ENCODE measurements around the gene LAMC3. TPM values are rescaled to one million over a fixed set of nuclear protein-coding genes. Genes with fewer than 3 reads are reported as not detected.

Gene LAMC3
- total RNA-seq, 1 experiment from 2014 or later: not detected

GRCh38 chr9:131072871-131073237, 63.9 kb downstream of the LAMC3 start:
- Histone ChIP-seq H3K27me3 (replicated peaks) (0 out of 2 replicates have a peak, but pooled peaks cover 3% of the 10 kb centered on the region), H3K4me1 (replicated peaks) (no peaks in the 10 kb centered on the region), H3K9me3 (replicated peaks) (no peaks in the 10 kb centered on the region)

GRCh38 chr9:131076347-131077195, 67.6 kb downstream of the LAMC3 start:
- no peaks in the 10 kb centered on the region for H3K9me3 ChIP-seq (replicated peaks)
- H3K4me3 ChIP-seq: no peak overlapping the region
- H3K36me3 ChIP-seq: no peaks in the 10 kb centered on the region
- no peak for DNase-seq (ENCODE audit: low read depth in 1 of 2, low spot score in 2 of 2)
- H3K27ac ChIP-seq: no peak overlapping the region
- no peaks in the 10 kb centered on the region for H3K4me1 ChIP-seq (replicated peaks)
- H3K27me3 ChIP-seq (replicated peaks): 0 out of 2 replicates have a peak, but pooled peaks cover 12% of the 10 kb centered on the region

More at GRCh38 chr9:131072871-131073237, 63.9 kb downstream of the LAMC3 start:
- Histone ChIP-seq H3K27ac (no peak overlapping the region), H3K4me3 (no peak overlapping the region), H3K36me3 (no peaks in the 10 kb centered on the region)
- DNase-seq (ENCODE audit: low read depth in 1 of 2, low spot score in 2 of 2): no peak

GRCh38 chr9:131078427-131079366, 69.7 kb downstream of the LAMC3 start:
- H3K27ac ChIP-seq: no peak overlapping the region
- DNase-seq (ENCODE audit: low read depth in 1 of 2, low spot score in 2 of 2): no peak
- no peaks in the 10 kb centered on the region for H3K9me3 ChIP-seq (replicated peaks)
- H3K4me3 ChIP-seq: no peak overlapping the region
- no peaks in the 10 kb centered on the region for H3K4me1 ChIP-seq (replicated peaks)
- H3K36me3 ChIP-seq: no peaks in the 10 kb centered on the region
- H3K27me3 ChIP-seq (replicated peaks): peaks cover 21% of the 10 kb centered on the region; the same call in 1 of the 2 replicates

GRCh38 chr9:131080589-131080988, 71.6 kb downstream of the LAMC3 start:
- Histone ChIP-seq H3K36me3 (no peaks in the 10 kb centered on the region), H3K27ac (no peak overlapping the region), H3K27me3 (replicated peaks) (peaks cover 24% of the 10 kb centered on the region), H3K9me3 (replicated peaks) (no peaks in the 10 kb centered on the region), H3K4me3 (no peak overlapping the region), H3K4me1 (replicated peaks) (no peaks in the 10 kb centered on the region)
- no peak for DNase-seq (ENCODE audit: low read depth in 1 of 2, low spot score in 2 of 2)

- H3K4me3 ChIP-seq: no peak overlapping the region
- no peaks in the 10 kb centered on the region for H3K4me1 ChIP-seq (replicated peaks)
- H3K9me3 ChIP-seq (replicated peaks): no peaks in the 10 kb centered on the region
- no peak for DNase-seq (ENCODE audit: low read depth in 1 of 2, low spot score in 2 of 2)
- H3K36me3 ChIP-seq: no peaks in the 10 kb centered on the region
- H3K27ac ChIP-seq: no peak overlapping the region
- H3K27me3 ChIP-seq (replicated peaks): peaks cover 26% of the 10 kb centered on the region
These were observed 72.9 kb downstream of the LAMC3 start for GRCh38 chr9:131081868-131082267.

GRCh38 chr9:131082774-131083512, 74.0 kb downstream of the LAMC3 start:
- Histone ChIP-seq H3K4me3 (no peak overlapping the region), H3K4me1 (replicated peaks) (no peaks in the 10 kb centered on the region), H3K9me3 (replicated peaks) (no peaks in the 10 kb centered on the region), H3K36me3 (no peaks in the 10 kb centered on the region), H3K27me3 (replicated peaks) (peaks cover 26% of the 10 kb centered on the region), H3K27ac (no peak overlapping the region)
- DNase-seq (ENCODE audit: low read depth in 1 of 2, low spot score in 2 of 2): no peak

GRCh38 chr9:131084661-131085369, 75.8 kb downstream of the LAMC3 start:
- no peak overlapping the region for H3K4me3 ChIP-seq
- H3K27me3 ChIP-seq (replicated peaks): peaks cover 19% of the 10 kb centered on the region
- DNase-seq (ENCODE audit: low read depth in 1 of 2, low spot score in 2 of 2): no peak
- H3K4me1 ChIP-seq (replicated peaks): no peaks in the 10 kb centered on the region
- H3K27ac ChIP-seq: no peak overlapping the region
- H3K9me3 ChIP-seq (replicated peaks): no peaks in the 10 kb centered on the region
- no peaks in the 10 kb centered on the region for H3K36me3 ChIP-seq

GRCh38 chr9:131085370-131086122, 76.6 kb downstream of the LAMC3 start:
- no peaks in the 10 kb centered on the region for H3K9me3 ChIP-seq (replicated peaks)
- peaks cover 17% of the 10 kb centered on the region for H3K27me3 ChIP-seq (replicated peaks)
- no peaks in the 10 kb centered on the region for H3K4me1 ChIP-seq (replicated peaks)
- H3K36me3 ChIP-seq: no peaks in the 10 kb centered on the region
- H3K4me3 ChIP-seq: no peak overlapping the region
- DNase-seq (ENCODE audit: low read depth in 1 of 2, low spot score in 2 of 2): no peak
- no peak overlapping the region for H3K27ac ChIP-seq

GRCh38 chr9:131087354-131087893, 78.5 kb downstream of the LAMC3 start:
- Histone ChIP-seq H3K4me3 (no peak overlapping the region), H3K36me3 (no peaks in the 10 kb centered on the region), H3K4me1 (replicated peaks) (no peaks in the 10 kb centered on the region), H3K27ac (no peak overlapping the region), H3K27me3 (replicated peaks) (peaks cover 17% of the 10 kb centered on the region), H3K9me3 (replicated peaks) (no peaks in the 10 kb centered on the region)
- DNase-seq (ENCODE audit: low read depth in 1 of 2, low spot score in 2 of 2): no peak

- no peak for DNase-seq (ENCODE audit: low read depth in 1 of 2, low spot score in 2 of 2)
- H3K9me3 ChIP-seq (replicated peaks): no peaks in the 10 kb centered on the region
- H3K36me3 ChIP-seq: no peaks in the 10 kb centered on the region
- no peak overlapping the region for H3K4me3 ChIP-seq
- peaks cover 20% of the 10 kb centered on the region for H3K27me3 ChIP-seq (replicated peaks)
- H3K4me1 ChIP-seq (replicated peaks): no peaks in the 10 kb centered on the region
- no peak overlapping the region for H3K27ac ChIP-seq
These were observed 81.2 kb downstream of the LAMC3 start for GRCh38 chr9:131090025-131090787.

GRCh38 chr9:131091352-131091992, 82.5 kb downstream of the LAMC3 start:
- no peak for DNase-seq (ENCODE audit: low read depth in 1 of 2, low spot score in 2 of 2)
- Histone ChIP-seq H3K36me3 (no peaks in the 10 kb centered on the region), H3K4me1 (replicated peaks) (no peaks in the 10 kb centered on the region), H3K4me3 (no peak overlapping the region), H3K27me3 (replicated peaks) (peaks cover 25% of the 10 kb centered on the region), H3K27ac (no peak overlapping the region), H3K9me3 (replicated peaks) (no peaks in the 10 kb centered on the region)

Data from SJSA1 (cell line).